Stimulated activated effector memory CD8-positive, alpha-beta T cell treated with anti-CD3 and anti-CD28 coated beads, Interleukin-12 subunit alpha, Interleukin-12 subunit beta, amount 100 ng/mL, for 72 hours (primary cell): ENCODE results near the gene USP6NL.

ENCODE experiments used
- ATAC-seq: fragments of 150-1000 bp; cut with Tn5 transposase; 2 replicates; pipeline ENCODE4 v1.10.0; 2021
- DNase-seq, 2 donors: peaks; one replicate each; pipeline ENCODE4 v3.0.0; 2021 to 2022; ENCODE audit warnings: low spot score in 2 of 2
- H3K27ac Mint-ChIP-seq: one replicate; pipeline ENCODE4 v1.8.0; 2022; ENCODE audit warnings: mild to moderate bottlenecking, mixed read lengths
- H3K36me3 Mint-ChIP-seq: one replicate; pipeline ENCODE4 v1.8.0; 2022; ENCODE audit warnings: mild to moderate bottlenecking, mixed read lengths
- H3K4me1 Mint-ChIP-seq: one replicate; pipeline ENCODE4 v1.8.0; 2022; ENCODE audit warnings: mixed read lengths
- H3K4me3 Mint-ChIP-seq: one replicate; pipeline ENCODE4 v1.8.0; 2022; ENCODE audit warnings: mild to moderate bottlenecking, mixed read lengths
- H3K9me3 Mint-ChIP-seq: one replicate; pipeline ENCODE4 v1.8.0; 2022; ENCODE audit warnings: mixed read lengths

The USP6NL gene

DNA sequence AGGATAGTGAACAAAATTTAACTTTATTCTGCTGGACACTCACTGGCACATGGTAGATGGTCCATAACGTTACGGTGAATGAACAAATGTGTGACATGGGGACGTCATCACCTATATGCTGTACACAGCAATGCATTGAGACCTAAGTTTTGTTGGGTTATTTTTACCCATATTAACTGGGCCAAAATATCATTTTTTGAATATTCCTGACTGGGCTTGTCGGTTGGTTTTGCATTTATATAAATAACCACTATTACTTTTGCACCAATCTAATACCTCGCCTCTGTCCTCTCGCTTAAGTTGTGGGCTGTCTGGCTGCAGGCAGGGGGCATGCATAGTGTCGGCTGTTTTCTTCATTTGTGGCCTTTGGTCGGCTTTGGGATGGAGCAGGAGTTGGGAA, 161.7 kb downstream of the USP6NL start:
- peaks cover 18% of the 10 kb centered on the region for H3K4me1 Mint-ChIP-seq
- ATAC-seq (no peak), DNase-seq (no peak)
- no peaks in the 10 kb centered on the region for H3K36me3 Mint-ChIP-seq
- H3K4me3 Mint-ChIP-seq = no peak overlapping the region
- no peak overlapping the region for H3K27ac Mint-ChIP-seq
- no peaks in the 10 kb centered on the region for H3K9me3 Mint-ChIP-seq

GRCh38 chr10:11448545-11449244, 162.8 kb downstream of the USP6NL start:
- H3K36me3 Mint-ChIP-seq = no peaks in the 10 kb centered on the region
- H3K9me3 Mint-ChIP-seq = no peaks in the 10 kb centered on the region
- DNase-seq = no peak
- H3K4me3 Mint-ChIP-seq = no peak overlapping the region
- ATAC-seq = no peak
- H3K4me1 Mint-ChIP-seq = peaks cover 18% of the 10 kb centered on the region
- H3K27ac Mint-ChIP-seq = no peak overlapping the region

- ATAC-seq (no peak), DNase-seq (no peak)
- peaks cover 18% of the 10 kb centered on the region for H3K4me1 Mint-ChIP-seq
- H3K36me3 Mint-ChIP-seq = no peaks in the 10 kb centered on the region
- H3K4me3 Mint-ChIP-seq = no peak overlapping the region
- H3K27ac Mint-ChIP-seq = no peak overlapping the region
- H3K9me3 Mint-ChIP-seq = no peaks in the 10 kb centered on the region
Measured at GRCh38 chr10:11448190-11448544, 163.3 kb downstream of the USP6NL start.

GRCh38 chr10:11447586-11447985, 163.9 kb downstream of the USP6NL start:
- H3K4me3 Mint-ChIP-seq = no peak overlapping the region
- ATAC-seq (no peak), DNase-seq (no peak)
- H3K9me3 Mint-ChIP-seq = no peaks in the 10 kb centered on the region
- H3K27ac Mint-ChIP-seq = no peak overlapping the region
- no peaks in the 10 kb centered on the region for H3K36me3 Mint-ChIP-seq
- H3K4me1 Mint-ChIP-seq = peaks cover 18% of the 10 kb centered on the region

GRCh38 chr10:11446864-11447263, 164.6 kb downstream of the USP6NL start:
- Mint-ChIP-seq H3K4me1 (peaks cover 16% of the 10 kb centered on the region), H3K9me3 (no peaks in the 10 kb centered on the region), H3K27ac (no peak overlapping the region), H3K36me3 (no peaks in the 10 kb centered on the region), H3K4me3 (no peak overlapping the region)
- no peak for DNase-seq
- no peak for ATAC-seq

DNA sequence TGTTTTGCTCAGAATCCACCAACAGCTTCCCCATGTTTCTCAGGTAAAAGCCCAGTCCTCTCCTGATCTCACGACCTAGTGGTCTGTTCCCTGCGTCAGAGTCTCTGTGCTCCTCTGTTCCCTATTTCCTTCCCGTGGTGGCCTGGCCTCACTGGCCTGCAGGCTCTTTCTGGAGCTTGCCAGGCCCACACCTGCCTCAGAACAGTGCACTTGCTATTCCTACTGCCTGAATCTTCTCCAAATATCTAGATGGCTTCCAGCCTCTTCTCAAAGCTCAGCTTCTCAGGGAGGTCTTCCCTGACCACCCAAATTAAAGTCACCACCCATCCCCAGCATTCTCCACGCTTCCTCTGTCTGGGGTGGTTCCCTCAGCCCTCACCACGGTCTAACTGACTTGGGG, 165.3 kb downstream of the USP6NL start:
- Mint-ChIP-seq H3K4me3 (no peak overlapping the region), H3K9me3 (no peaks in the 10 kb centered on the region), H3K4me1 (peaks cover 12% of the 10 kb centered on the region), H3K36me3 (no peaks in the 10 kb centered on the region), H3K27ac (no peak overlapping the region)
- DNase-seq = no peak
- ATAC-seq = no peak

DNA sequence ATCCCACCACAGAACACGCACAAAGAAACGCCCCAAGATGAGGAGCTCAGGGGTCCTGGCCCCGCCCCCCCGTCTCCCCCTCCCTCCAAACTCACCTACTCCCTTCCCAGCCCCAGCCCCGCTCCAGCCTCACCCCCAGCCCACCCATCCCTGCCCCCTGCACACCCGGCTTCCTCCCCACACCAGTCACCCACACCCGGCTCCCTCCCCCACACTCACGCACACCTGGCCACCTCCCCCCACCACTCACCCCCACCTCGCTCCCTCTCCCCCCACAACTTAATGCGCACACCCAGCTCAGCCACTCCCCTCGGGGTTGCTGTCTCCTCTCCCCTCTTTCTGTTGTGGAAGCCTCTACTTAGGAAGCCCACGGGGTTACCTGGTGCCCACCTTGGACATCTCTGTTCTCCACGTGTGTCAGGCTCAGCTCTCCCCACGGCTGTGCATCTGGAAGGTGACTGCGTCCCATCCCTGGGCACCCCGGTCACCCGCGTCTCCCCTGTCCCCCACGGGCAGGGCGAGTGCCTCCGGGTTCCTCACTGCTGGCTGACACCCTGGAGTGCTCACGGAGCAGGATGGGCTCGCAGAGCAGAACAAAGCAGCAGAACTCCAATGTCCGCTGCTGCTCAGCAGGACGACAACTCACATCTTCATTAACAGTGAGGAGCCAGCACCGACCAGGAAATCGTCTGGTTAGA, 166.8 kb downstream of the USP6NL start:
- DNase-seq (no peak), ATAC-seq (no peak)
- Mint-ChIP-seq H3K4me3 (no peak overlapping the region), H3K27ac (no peak overlapping the region), H3K36me3 (no peaks in the 10 kb centered on the region), H3K9me3 (no peaks in the 10 kb centered on the region), H3K4me1 (peaks cover 20% of the 10 kb centered on the region)

DNA sequence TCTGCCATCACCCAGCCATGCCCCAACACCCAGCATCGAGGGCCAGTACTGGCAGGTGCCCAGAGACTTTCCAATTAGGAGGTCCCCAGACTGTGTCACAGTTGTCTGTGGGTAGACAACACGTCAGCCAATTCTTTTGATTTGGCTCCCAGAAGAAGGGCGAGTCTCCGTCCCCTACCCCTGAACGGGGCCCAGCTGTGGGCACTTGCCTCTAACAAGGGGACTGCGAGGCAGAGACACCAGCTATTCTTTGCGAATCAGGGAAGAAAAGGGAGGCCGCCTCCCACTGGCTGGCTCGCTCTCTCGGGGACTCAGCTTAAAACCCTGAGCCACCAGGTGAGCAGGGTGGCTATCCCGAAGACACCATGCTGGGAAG, 167.3 kb downstream of the USP6NL start:
- Mint-ChIP-seq H3K4me3 (no peak overlapping the region), H3K4me1 (peaks cover 23% of the 10 kb centered on the region), H3K27ac (no peak overlapping the region), H3K36me3 (no peaks in the 10 kb centered on the region), H3K9me3 (no peaks in the 10 kb centered on the region)
- DNase-seq (no peak), ATAC-seq (no peak)

- ATAC-seq (no peak), DNase-seq (no peak)
- Mint-ChIP-seq H3K4me1 (peaks cover 23% of the 10 kb centered on the region), H3K27ac (no peak overlapping the region), H3K9me3 (no peaks in the 10 kb centered on the region), H3K4me3 (no peak overlapping the region), H3K36me3 (no peaks in the 10 kb centered on the region)
Measured at GRCh38 chr10:11443468-11444154, 167.8 kb downstream of the USP6NL start.

DNA sequence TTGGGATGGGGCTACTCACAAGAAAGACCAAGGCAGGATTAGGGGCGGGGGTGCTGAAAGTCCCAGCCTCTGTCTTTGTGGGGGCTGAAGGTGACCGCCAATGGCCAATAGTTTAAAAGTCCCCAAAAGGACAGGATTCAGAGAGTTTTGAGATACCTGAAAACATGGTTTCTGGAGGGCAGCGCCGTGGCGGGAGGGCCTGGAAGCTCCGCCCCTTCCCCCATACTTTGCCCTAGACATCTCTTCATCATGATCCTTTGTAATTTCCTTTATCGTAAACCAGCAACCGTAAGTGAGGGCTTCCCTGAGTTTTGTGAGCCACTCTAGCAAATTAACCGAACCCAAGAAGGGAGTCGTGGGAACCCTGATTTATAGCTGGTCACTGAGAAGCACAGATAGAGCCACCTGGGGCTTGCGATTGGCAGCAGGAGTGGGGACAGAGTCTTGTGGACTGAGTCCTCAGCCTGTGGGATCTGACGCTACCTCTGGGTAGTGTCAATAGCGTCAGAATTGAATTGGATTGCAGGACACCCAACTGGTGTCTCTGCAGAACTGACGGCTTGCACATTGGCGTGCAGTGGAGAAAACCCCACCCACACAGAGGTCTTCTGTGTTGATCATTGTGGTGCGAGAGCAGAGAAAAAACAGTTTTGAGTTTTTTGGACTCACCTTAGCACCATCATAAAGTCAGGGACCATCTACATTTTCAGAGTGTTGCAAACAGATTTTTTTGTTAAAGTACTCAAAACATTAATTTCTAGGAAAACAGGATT, 169.3 kb downstream of the USP6NL start:
- ATAC-seq = no peak
- Mint-ChIP-seq H3K4me3 (no peak overlapping the region), H3K9me3 (no peaks in the 10 kb centered on the region), H3K36me3 (no peaks in the 10 kb centered on the region), H3K27ac (no peak overlapping the region), H3K4me1 (peaks cover 20% of the 10 kb centered on the region)
- DNase-seq = no peak

- H3K36me3 Mint-ChIP-seq = no peaks in the 10 kb centered on the region
- H3K4me3 Mint-ChIP-seq = peak overlapping the region; percentile 40
Measured at GRCh38 chr10:11441151-11441535, 170.3 kb downstream of the USP6NL start.

DNA sequence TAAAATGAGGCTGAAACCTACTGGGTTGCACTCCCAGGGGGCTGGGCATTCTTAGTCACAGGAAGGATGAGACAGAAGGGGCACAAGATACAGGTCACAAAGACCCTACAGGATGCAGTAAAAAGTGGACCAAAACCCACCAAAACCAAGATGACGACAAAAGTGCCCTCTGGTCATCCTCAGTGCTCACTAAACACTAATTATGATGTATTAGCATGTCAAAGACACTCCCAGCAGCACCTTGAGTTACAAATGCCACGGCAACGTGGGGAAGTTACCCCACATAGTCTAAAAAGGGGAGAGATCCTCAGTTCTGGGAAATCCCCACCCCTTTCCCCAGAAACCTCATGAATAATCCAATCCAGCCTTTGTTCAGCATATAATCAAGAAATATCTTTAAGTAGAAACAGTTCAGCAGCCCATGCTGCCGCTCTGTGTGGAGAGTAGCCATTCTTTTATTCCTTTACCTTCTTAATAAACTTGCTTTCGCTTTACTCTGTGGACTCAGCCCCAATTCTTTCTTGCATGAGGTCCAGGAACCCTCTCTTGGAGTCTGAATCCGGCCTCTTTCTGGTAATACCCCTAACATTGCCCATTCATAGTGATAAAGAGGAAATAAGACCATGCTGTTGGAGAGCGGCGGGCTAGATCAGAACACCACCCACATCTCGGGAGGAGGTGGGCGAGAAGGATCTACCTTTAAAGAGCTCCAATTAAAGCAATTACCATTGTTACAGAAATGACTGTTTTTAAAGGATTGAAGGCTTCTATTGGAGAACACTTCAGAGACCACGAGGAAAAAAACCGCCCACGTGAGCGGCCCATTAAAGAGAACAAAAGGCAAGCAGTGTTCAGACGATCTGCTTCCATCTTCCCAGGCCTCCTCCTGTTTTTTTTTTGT, 170.9 kb downstream of the USP6NL start:
- peak overlapping the region; percentile 57 for H3K27ac Mint-ChIP-seq
- peak in 1 of 2 donors; percentile 71 for DNase-seq
- peak; percentile 79 for ATAC-seq
- peaks cover 20% of the 10 kb centered on the region for H3K4me1 Mint-ChIP-seq
- H3K9me3 Mint-ChIP-seq = no peaks in the 10 kb centered on the region
- peak overlapping the region; percentile 40 for H3K4me3 Mint-ChIP-seq
- no peaks in the 10 kb centered on the region for H3K36me3 Mint-ChIP-seq

More at GRCh38 chr10:11441151-11441535, 170.3 kb downstream of the USP6NL start:
- no peaks in the 10 kb centered on the region for H3K9me3 Mint-ChIP-seq
- DNase-seq (no peak), ATAC-seq (no peak)
- peak overlapping the region; percentile 57 for H3K27ac Mint-ChIP-seq
- H3K4me1 Mint-ChIP-seq = peaks cover 20% of the 10 kb centered on the region

DNA sequence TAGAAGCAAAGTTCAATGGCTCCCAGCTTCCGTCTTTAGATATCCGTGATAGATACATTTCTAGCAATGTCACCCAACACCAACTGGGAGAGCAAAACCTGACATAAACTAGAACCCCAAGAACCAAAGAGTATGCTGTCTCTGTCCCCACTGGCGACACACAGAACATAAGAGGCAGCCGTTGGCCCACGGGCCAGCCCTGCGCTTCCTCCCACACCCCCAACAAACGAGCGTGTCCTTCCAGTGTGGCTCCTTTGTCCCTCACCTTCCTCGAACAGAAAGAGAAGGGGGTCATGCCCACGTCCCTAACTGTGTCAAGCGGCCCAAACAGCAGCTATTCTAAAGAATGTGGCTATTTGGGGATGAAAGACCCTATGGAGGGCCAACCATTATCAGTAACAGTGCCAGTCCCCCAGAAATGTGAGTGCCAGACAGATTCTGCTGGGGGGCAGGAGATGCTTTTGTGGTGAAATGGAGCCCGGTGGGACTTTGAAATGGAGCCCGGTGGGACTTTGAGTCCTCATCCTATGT, 171.9 kb downstream of the USP6NL start:
- Mint-ChIP-seq H3K27ac (no peak overlapping the region), H3K4me1 (peaks cover 20% of the 10 kb centered on the region), H3K36me3 (no peaks in the 10 kb centered on the region), H3K4me3 (no peak overlapping the region), H3K9me3 (no peaks in the 10 kb centered on the region)
- DNase-seq (no peak), ATAC-seq (no peak)

- H3K36me3 Mint-ChIP-seq = no peaks in the 10 kb centered on the region
- H3K4me1 Mint-ChIP-seq = peaks cover 20% of the 10 kb centered on the region
- ATAC-seq (no peak), DNase-seq (no peak)
- H3K27ac Mint-ChIP-seq = no peak overlapping the region
- no peaks in the 10 kb centered on the region for H3K9me3 Mint-ChIP-seq
- no peak overlapping the region for H3K4me3 Mint-ChIP-seq
Measured at GRCh38 chr10:11437391-11438142, 173.9 kb downstream of the USP6NL start.
